Fibroblast of lung (primary cell): ENCODE data around the gene DHX15.
A peak's percentile ranks its signal among the peaks of the same experiment; 100 is the strongest.

Experiments
- CTCF ChIP-seq, 2 donors: IDR thresholded peaks in 1 of 2; conservative IDR thresholded peaks in 1 of 2; 1 replicate in 1 of 2; 2 replicates in 1 of 2; pipeline ENCODE4 v1.5.1; 2011 to 2012; ENCODE audit warnings: low read length in 2 of 2, control low read depth in 1 of 2, inconsistent platforms in 1 of 2, low read depth in 1 of 2, mild to moderate bottlenecking in 1 of 2
- EZH2 ChIP-seq: IDR thresholded peaks from 2 replicates; pipeline ENCODE4 v1.5.1; 2012; ENCODE audit warnings: low read length, control low read depth, mild to moderate bottlenecking; ENCODE audit errors: missing control alignments

GRCh38 chr4:24488399-24489164 is 95.8 kb downstream of the DHX15 start:
- TF ChIP-seq EZH2 (no peak), CTCF (conservative IDR thresholded peaks at IDR 0.05 in 1 of 2, IDR thresholded peaks at IDR 0.05 in 1 of 2; ENCODE audit: low read depth in 1 of 2, low read length in 2 of 2) (peak; percentile 82 to 89)
